Common myeloid progenitor, CD34-positive (primary cell): ENCODE results near the gene SLX1A.
"Not testable (repeated sequence)": the region's sequence is repeated elsewhere in the genome, so short reads cannot be mapped to it uniquely, and the experiment has no call there.

ENCODE experiments used
- CTCF ChIA-PET: fragments of 350-600 bp; sonication (Branson Sonifier 250); formaldehyde crosslinking; loops from one replicate; lab custom pipeline; 2021; ENCODE audit warnings: antibody characterized with exemption; lab: Charles Lee
- POLR2A ChIA-PET: fragments of 350-600 bp; sonication (Branson Sonifier 250); formaldehyde crosslinking; loops from one replicate; lab custom pipeline; 2021; ENCODE audit warnings: antibody characterized with exemption; lab: Charles Lee
- DNase-seq, 3 donors: peaks; one replicate each; pipeline versions ENCODE4 v3.0.0 to v3.0.0-alpha.2; 2013
- H3K27ac ChIP-seq, 2 experiments: 1 replicate in 1 of 2; 2 replicates in 1 of 2; pipeline ENCODE4 v1.7.0; 2013; ENCODE audit warnings: inconsistent platforms in 2 of 2, low read length in 2 of 2, mild to moderate bottlenecking in 2 of 2, low read depth in 1 of 2, moderate library complexity in 1 of 2; ENCODE audit not compliant: severe bottlenecking in 2 of 2, insufficient read depth in 1 of 2, poor library complexity in 1 of 2
- H3K27me3 ChIP-seq, 5 experiments: replicated peaks in 2 of 5; 1 replicate in 3 of 5; 2 replicates in 2 of 5; pipeline versions ENCODE4 v1.6.1 to v1.7.0; 2013; ENCODE audit warnings: low read length in 4 of 5, mild to moderate bottlenecking in 2 of 5, moderate library complexity in 2 of 5, inconsistent platforms in 1 of 5; ENCODE audit not compliant: insufficient read depth in 5 of 5, control insufficient read depth in 4 of 5
- H3K36me3 ChIP-seq, 4 experiments: 1 replicate in 2 of 4; 2 replicates in 2 of 4; pipeline versions ENCODE4 v1.6.1 to v1.7.0; 2013; ENCODE audit warnings: low read length in 3 of 4, control low read depth in 1 of 4, mild to moderate bottlenecking in 1 of 4; ENCODE audit not compliant: control insufficient read depth in 4 of 4, insufficient read depth in 4 of 4
- H3K4me1 ChIP-seq, 4 experiments: 1 replicate in 3 of 4; 2 replicates in 1 of 4; pipeline versions ENCODE4 v1.6.1 to v1.7.1; 2013; ENCODE audit warnings: low read length in 3 of 4, mild to moderate bottlenecking in 3 of 4, control low read depth in 1 of 4, inconsistent platforms in 1 of 4, moderate library complexity in 1 of 4; ENCODE audit not compliant: control insufficient read depth in 4 of 4, insufficient read depth in 4 of 4; ENCODE audit errors: control extremely low read depth in 1 of 4
- H3K4me3 ChIP-seq, 7 experiments: 1 replicate in 4 of 7; 2 replicates in 3 of 7; pipeline versions ENCODE4 v1.5.1 to v1.7.0; 2013; ENCODE audit warnings: mild to moderate bottlenecking in 7 of 7, low read length in 6 of 7, moderate library complexity in 6 of 7, inconsistent platforms in 2 of 7, low read depth in 2 of 7, control low read depth in 1 of 7; ENCODE audit not compliant: insufficient read depth in 4 of 7, control insufficient read depth in 1 of 7; ENCODE audit errors: extremely low read depth in 1 of 7
- H3K9me3 ChIP-seq, 5 experiments: 1 replicate in 4 of 5; 2 replicates in 1 of 5; pipeline versions ENCODE4 v1.6.1 to v1.7.1; 2013; ENCODE audit warnings: low read length in 4 of 5, mild to moderate bottlenecking in 2 of 5, inconsistent platforms in 1 of 5, low read depth in 1 of 5, moderate library complexity in 1 of 5; ENCODE audit not compliant: control insufficient read depth in 4 of 5, insufficient read depth in 2 of 5; ENCODE audit errors: control extremely low read depth in 1 of 5
- WGBS: methylation state at CpG from one replicate; pipeline ENCODE4 v1.1.5; 2013; ENCODE audit not compliant: insufficient coverage; 5-methylcytosine and 5-hydroxymethylcytosine counted together

SLX1A gene

DNA sequence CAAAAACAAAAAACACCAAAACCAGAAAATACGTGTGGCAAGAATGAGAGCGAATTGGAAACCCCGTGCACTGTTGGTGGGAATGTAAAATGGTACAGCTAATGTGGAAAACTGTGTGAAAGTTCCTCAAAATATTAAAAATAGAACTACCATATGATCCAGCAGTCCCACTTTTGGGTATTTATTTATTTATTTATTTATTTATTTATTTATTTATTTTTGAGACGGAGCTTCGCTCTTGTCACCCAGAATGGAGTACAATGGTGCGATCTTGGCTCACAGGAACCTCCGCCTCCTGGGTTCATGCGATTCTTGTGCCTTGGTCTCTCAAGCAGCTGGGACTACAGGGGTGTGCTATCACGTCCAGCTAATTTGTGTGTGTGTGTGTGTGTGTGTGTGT is 41.2 kb upstream of the SLX1A start:
- POLR2A ChIA-PET: no interaction called here

GRCh38 chr16:30155188-30155587 is 38.5 kb upstream of the SLX1A start:
- CTCF ChIA-PET: no interaction called here
- DNase-seq: no peak
- Histone ChIP-seq H3K36me3 (no peaks in the 10 kb centered on the region), H3K27me3 (no peaks in the 10 kb centered on the region), H3K27ac (no peak overlapping the region), H3K4me3 (no peak overlapping the region), H3K9me3 (no peaks in the 10 kb centered on the region), H3K4me1 (no peaks in the 10 kb centered on the region)
- 100% methylated on average over 1 of the region's 5 CpGs for WGBS
- POLR2A ChIA-PET: no interaction called here

More for the DNA sequence above, 41.2 kb upstream of the SLX1A start:
- Histone ChIP-seq H3K27me3 (no peaks in the 10 kb centered on the region), H3K36me3 (no peaks in the 10 kb centered on the region), H3K9me3 (peaks cover 0 to 10% (median 0%) of the 10 kb centered on the region in 5 experiments), H3K4me1 (no peaks in the 10 kb centered on the region), H3K27ac (no peak overlapping the region), H3K4me3 (no peak overlapping the region)
- DNase-seq: no peak
- CTCF ChIA-PET: no interaction called here
- WGBS: 97% methylated on average over 5 of the region's 9 CpGs

- CTCF ChIA-PET: no interaction called here
- H3K4me3 ChIP-seq: no peak overlapping the region
- no peak overlapping the region for H3K27ac ChIP-seq
- H3K36me3 ChIP-seq: no peaks in the 10 kb centered on the region
- no peaks in the 10 kb centered on the region for H3K9me3 ChIP-seq
- no peaks in the 10 kb centered on the region for H3K4me1 ChIP-seq
- POLR2A ChIA-PET: no interaction called here
- no peak for DNase-seq
- H3K27me3 ChIP-seq: no peaks in the 10 kb centered on the region
- 80% methylated on average over 1 of the region's 1 CpG for whole genome bisulfite sequencing
These were observed 36.5 kb upstream of the SLX1A start for GRCh38 chr16:30157214-30157613.

GRCh38 chr16:30163538-30163937 is 30.1 kb upstream of the SLX1A start:
- CTCF ChIA-PET: interaction anchor here (0.6 to 1.0 kb wide), 2 partner anchors 9 to 16 kb away, joined by 3 read pairs; no protein-coding TSS in a partner anchor

GRCh38 chr16:30166202-30166902 is 27.3 kb upstream of the SLX1A start:
- ChIA-PET CTCF (no interaction called here), POLR2A (no interaction called here)
- Histone ChIP-seq H3K4me3 (peak overlapping the region in 2 of 7 experiments; percentile 23 to 56), H3K9me3 (no peaks in the 10 kb centered on the region), H3K27me3 (no peaks in the 10 kb centered on the region), H3K4me1 (peaks cover 7 to 18% (median 11%) of the 10 kb centered on the region in 4 experiments), H3K36me3 (no peaks in the 10 kb centered on the region), H3K27ac (no peak overlapping the region)
- 21% methylated on average over 6 of the region's 11 CpGs for WGBS
- DNase-seq: peak; percentile 85 to 95 (median 95)

More at GRCh38 chr16:30163538-30163937, 30.1 kb upstream of the SLX1A start:
- H3K27ac ChIP-seq: no peak overlapping the region
- no peaks in the 10 kb centered on the region for H3K27me3 ChIP-seq
- no peaks in the 10 kb centered on the region for H3K9me3 ChIP-seq
- H3K36me3 ChIP-seq: no peaks in the 10 kb centered on the region
- POLR2A ChIA-PET: no interaction called here
- H3K4me1 ChIP-seq: peaks cover 7 to 18% (median 11%) of the 10 kb centered on the region in 4 experiments
- DNase-seq: no peak
- no peak overlapping the region for H3K4me3 ChIP-seq
- 92% methylated on average over 3 of the region's 3 CpGs for WGBS

GRCh38 chr16:30168746-30169145 is 24.9 kb upstream of the SLX1A start:
- H3K27ac ChIP-seq, H3K27me3 ChIP-seq, H3K9me3 ChIP-seq, H3K4me3 ChIP-seq, DNase-seq, CTCF ChIA-PET, POLR2A ChIA-PET, H3K36me3 ChIP-seq: not testable (repeated sequence)
- peaks cover 7 to 16% (median 11%) of the 10 kb centered on the region in 4 experiments for H3K4me1 ChIP-seq
- WGBS: 100% methylated on average over 2 of the region's 29 CpGs

DNA sequence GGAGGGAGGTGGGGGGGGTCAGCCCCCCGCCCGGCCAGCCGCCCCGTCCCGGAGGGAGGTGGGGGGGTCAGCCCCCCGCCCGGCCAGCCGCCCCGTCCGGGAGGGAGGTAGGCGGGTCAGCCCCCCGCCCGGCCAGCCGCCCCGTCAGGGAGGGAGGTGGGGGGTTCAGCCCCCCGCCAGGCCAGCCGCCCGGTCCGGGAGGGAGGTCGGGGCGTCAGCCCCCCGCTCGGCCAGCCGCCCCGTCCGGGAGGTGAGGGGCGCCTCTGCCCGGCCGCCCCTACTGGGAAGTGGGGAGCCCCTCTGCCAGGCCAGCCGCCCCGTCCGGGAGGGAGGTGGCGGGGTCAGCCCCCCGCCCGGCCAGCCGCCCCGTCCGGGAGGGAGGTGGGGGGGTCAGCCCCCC is 24.3 kb upstream of the SLX1A start:
- H3K36me3 ChIP-seq, H3K9me3 ChIP-seq, H3K27me3 ChIP-seq, H3K4me3 ChIP-seq, CTCF ChIA-PET, DNase-seq, POLR2A ChIA-PET, H3K27ac ChIP-seq: not testable (repeated sequence)
- peaks cover 7 to 16% (median 11%) of the 10 kb centered on the region in 4 experiments for H3K4me1 ChIP-seq
- WGBS: no CpG with 5 or more reads among the region's 38 CpGs
